ENCODE measurements around the gene CT45A5. TPM values are rescaled to one million over a fixed set of nuclear protein-coding genes. Genes with fewer than 3 reads are reported as not detected.
"Not testable (repeated sequence)": the region's sequence is repeated elsewhere in the genome, so short reads cannot be mapped to it uniquely, and the experiment has no call there.

The CT45A5 gene, protein sequence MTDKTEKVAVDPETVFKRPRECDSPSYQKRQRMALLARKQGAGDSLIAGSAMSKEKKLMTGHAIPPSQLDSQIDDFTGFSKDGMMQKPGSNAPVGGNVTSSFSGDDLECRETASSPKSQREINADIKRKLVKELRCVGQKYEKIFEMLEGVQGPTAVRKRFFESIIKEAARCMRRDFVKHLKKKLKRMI
- polyA plus RNA-seq, result not detected in 2 replicates
- not detected in 2 replicates for polyA minus RNA-seq

DNA sequence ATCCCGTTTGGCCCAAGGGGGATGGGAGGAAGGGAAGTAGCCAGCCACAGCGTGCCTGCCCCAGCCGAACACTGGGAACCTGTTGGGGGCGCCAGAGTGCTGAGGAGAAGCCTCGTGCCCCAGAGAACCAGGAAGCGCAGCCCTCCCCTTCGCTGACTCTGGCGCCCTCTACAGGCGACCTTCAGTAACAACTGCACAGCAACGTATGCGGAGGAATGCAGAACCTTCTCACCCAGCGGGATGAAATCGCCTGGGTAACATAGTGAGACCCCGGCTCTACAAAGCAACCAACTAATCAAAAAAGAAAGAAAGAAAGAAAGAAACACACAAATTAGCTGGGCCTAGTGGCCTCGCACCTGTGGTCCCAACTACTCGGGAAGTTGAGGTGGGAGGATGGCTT lies at the start of gene CT45A5:
CT45A5 (minus strand) TSS at position 101 of the 400 bp plus-strand sequence. CDS start 3,774 bp downstream, outside the sequence.
- H3K27me3 ChIP-seq (ENCODE audit: insufficient read depth, low read depth, low read length); H3K9me2 ChIP-seq (ENCODE audit: insufficient read depth, low read length); H3K4me3 ChIP-seq (ENCODE audit: low read length): not testable (repeated sequence)

DNA sequence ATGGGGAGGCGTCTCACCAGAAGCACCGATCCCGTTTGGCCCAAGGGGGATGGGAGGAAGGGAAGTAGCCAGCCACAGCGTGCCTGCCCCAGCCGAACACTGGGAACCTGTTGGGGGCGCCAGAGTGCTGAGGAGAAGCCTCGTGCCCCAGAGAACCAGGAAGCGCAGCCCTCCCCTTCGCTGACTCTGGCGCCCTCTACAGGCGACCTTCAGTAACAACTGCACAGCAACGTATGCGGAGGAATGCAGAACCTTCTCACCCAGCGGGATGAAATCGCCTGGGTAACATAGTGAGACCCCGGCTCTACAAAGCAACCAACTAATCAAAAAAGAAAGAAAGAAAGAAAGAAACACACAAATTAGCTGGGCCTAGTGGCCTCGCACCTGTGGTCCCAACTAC lies 34.6 kb upstream of the CT45A5 start, which contains the start of gene CT45A2:
CT45A2 (minus strand) TSS at position 101 of the 400 bp plus-strand sequence. CDS start 3,747 bp downstream, outside the sequence.
- H3K36me3 ChIP-seq (ENCODE audit: insufficient read depth, low read length); H3K9me2 ChIP-seq (ENCODE audit: insufficient read depth, low read length); H3K79me2 ChIP-seq (replicated peaks; ENCODE audit: insufficient read depth, low read length); H3K27ac ChIP-seq (ENCODE audit: low read length); H3F3A ChIP-seq (ENCODE audit: insufficient read depth, low read length, poor library complexity, severe bottlenecking); H3K9me3 ChIP-seq (ENCODE audit: low read length); H3K9ac ChIP-seq (ENCODE audit: low read length); H3K27me3 ChIP-seq (ENCODE audit: insufficient read depth, low read depth, low read length); H3K4me2 ChIP-seq (ENCODE audit: low read length); H3K4me3 ChIP-seq (ENCODE audit: low read length); H4K20me1 ChIP-seq (ENCODE audit: insufficient read depth); H2AFZ ChIP-seq (ENCODE audit: low read depth, low read length): not testable (repeated sequence)

More for the DNA sequence above, at the start of gene CT45A5:
- not testable (repeated sequence) for H3K27ac ChIP-seq (ENCODE audit: low read length); H3K79me2 ChIP-seq (replicated peaks; ENCODE audit: insufficient read depth, low read length); H3K36me3 ChIP-seq (ENCODE audit: insufficient read depth, low read length); H3K4me2 ChIP-seq (ENCODE audit: low read length); H2AFZ ChIP-seq (ENCODE audit: low read depth, low read length); H4K20me1 ChIP-seq (ENCODE audit: insufficient read depth); H3K9ac ChIP-seq (ENCODE audit: low read length); H3K9me3 ChIP-seq (ENCODE audit: low read length); H3F3A ChIP-seq (ENCODE audit: insufficient read depth, low read length, poor library complexity, severe bottlenecking)

DNA sequence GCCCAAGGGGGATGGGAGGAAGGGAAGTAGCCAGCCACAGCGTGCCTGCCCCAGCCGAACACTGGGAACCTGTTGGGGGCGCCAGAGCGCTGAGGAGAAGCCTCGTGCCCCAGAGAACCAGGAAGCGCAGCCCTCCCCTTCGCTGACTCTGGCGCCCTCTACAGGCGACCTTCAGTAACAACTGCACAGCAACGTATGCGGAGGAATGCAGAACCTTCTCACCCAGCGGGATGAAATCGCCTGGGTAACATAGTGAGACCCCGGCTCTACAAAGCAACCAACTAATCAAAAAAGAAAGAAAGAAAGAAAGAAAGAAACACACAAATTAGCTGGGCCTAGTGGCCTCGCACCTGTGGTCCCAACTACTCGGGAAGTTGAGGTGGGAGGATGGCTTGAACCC lies 17.4 kb upstream of the CT45A5 start, which contains the start of gene CT45A6:
CT45A6 (minus strand) TSS at position 101 of the 400 bp plus-strand sequence. CDS start 3,794 bp downstream, outside the sequence.
- not testable (repeated sequence) for H3K36me3 ChIP-seq (ENCODE audit: insufficient read depth, low read length); H3K9ac ChIP-seq (ENCODE audit: low read length); H3K4me2 ChIP-seq (ENCODE audit: low read length); H3K79me2 ChIP-seq (replicated peaks; ENCODE audit: insufficient read depth, low read length); H3F3A ChIP-seq (ENCODE audit: insufficient read depth, low read length, poor library complexity, severe bottlenecking); H4K20me1 ChIP-seq (ENCODE audit: insufficient read depth); H3K4me3 ChIP-seq (ENCODE audit: low read length); H3K27ac ChIP-seq (ENCODE audit: low read length); H3K9me3 ChIP-seq (ENCODE audit: low read length); H3K9me2 ChIP-seq (ENCODE audit: insufficient read depth, low read length); H2AFZ ChIP-seq (ENCODE audit: low read depth, low read length); H3K27me3 ChIP-seq (ENCODE audit: insufficient read depth, low read depth, low read length)

DNA sequence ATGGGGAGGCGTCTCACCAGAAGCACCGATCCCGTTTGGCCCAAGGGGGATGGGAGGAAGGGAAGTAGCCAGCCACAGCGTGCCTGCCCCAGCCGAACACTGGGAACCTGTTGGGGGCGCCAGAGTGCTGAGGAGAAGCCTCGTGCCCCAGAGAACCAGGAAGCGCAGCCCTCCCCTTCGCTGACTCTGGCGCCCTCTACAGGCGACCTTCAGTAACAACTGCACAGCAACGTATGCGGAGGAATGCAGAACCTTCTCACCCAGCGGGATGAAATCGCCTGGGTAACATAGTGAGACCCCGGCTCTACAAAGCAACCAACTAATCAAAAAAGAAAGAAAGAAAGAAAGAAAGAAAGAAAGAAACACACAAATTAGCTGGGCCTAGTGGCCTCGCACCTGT lies 17.2 kb downstream of the CT45A5 start, which contains the start of gene CT45A3:
CT45A3 (minus strand) TSS at position 101 of the 400 bp plus-strand sequence. CDS start 3,747 bp downstream, outside the sequence.
- not testable (repeated sequence) for H3K4me2 ChIP-seq (ENCODE audit: low read length); H3F3A ChIP-seq (ENCODE audit: insufficient read depth, low read length, poor library complexity, severe bottlenecking); H3K9ac ChIP-seq (ENCODE audit: low read length); H3K4me3 ChIP-seq (ENCODE audit: low read length); H3K27ac ChIP-seq (ENCODE audit: low read length); H3K27me3 ChIP-seq (ENCODE audit: insufficient read depth, low read depth, low read length); H2AFZ ChIP-seq (ENCODE audit: low read depth, low read length); H3K9me3 ChIP-seq (ENCODE audit: low read length); H3K9me2 ChIP-seq (ENCODE audit: insufficient read depth, low read length); H4K20me1 ChIP-seq (ENCODE audit: insufficient read depth); H3K79me2 ChIP-seq (replicated peaks; ENCODE audit: insufficient read depth, low read length); H3K36me3 ChIP-seq (ENCODE audit: insufficient read depth, low read length)

DNA sequence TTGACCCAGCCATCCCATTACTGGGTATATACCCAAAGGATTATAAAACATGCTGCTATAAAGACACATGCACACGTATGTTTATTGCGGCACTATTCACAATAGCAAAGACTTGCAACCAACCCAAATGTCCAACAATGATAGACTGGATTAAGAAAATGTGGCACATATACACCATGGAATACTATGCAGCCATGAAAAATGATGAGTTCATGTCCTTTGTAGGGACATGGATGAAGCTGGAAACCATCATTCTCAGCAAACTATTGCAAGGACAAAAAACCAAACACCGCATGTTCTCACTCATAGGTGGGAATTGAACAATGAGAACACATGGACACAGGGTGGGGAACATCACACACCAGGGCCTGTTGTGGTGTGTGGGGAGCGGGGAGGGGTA lies 40.6 kb downstream of the CT45A5 start:
- not testable (repeated sequence) for H3F3A ChIP-seq (ENCODE audit: insufficient read depth, low read length, poor library complexity, severe bottlenecking); H4K20me1 ChIP-seq (ENCODE audit: insufficient read depth); H3K9me2 ChIP-seq (ENCODE audit: insufficient read depth, low read length); H3K9me3 ChIP-seq (ENCODE audit: low read length); H3K36me3 ChIP-seq (ENCODE audit: insufficient read depth, low read length); H2AFZ ChIP-seq (ENCODE audit: low read depth, low read length); H3K4me2 ChIP-seq (ENCODE audit: low read length); H3K27ac ChIP-seq (ENCODE audit: low read length); H3K79me2 ChIP-seq (replicated peaks; ENCODE audit: insufficient read depth, low read length); H3K9ac ChIP-seq (ENCODE audit: low read length); H3K4me3 ChIP-seq (ENCODE audit: low read length); H3K27me3 ChIP-seq (ENCODE audit: insufficient read depth, low read depth, low read length)
